GM21737 (cell line): Measurements from ENCODE around the gene ALG10B.

Source experiments
- ATAC-seq: cut with Tn5 transposase; IDR thresholded peaks from one replicate; pipeline ENCODE4 v1.9.1; 2021; ENCODE audit warnings: mild to moderate bottlenecking, moderate library complexity; ENCODE audit not compliant: unreplicated experiment

ALG10B gene

GRCh38 chr12:38373784-38374183, 57.2 kb downstream of the ALG10B start:
- no peak for ATAC-seq

GRCh38 chr12:38374751-38375150, 58.2 kb downstream of the ALG10B start:
- ATAC-seq = no peak
